Measurements from ENCODE around the gene CACNA1A.

CACNA1A gene

DNA sequence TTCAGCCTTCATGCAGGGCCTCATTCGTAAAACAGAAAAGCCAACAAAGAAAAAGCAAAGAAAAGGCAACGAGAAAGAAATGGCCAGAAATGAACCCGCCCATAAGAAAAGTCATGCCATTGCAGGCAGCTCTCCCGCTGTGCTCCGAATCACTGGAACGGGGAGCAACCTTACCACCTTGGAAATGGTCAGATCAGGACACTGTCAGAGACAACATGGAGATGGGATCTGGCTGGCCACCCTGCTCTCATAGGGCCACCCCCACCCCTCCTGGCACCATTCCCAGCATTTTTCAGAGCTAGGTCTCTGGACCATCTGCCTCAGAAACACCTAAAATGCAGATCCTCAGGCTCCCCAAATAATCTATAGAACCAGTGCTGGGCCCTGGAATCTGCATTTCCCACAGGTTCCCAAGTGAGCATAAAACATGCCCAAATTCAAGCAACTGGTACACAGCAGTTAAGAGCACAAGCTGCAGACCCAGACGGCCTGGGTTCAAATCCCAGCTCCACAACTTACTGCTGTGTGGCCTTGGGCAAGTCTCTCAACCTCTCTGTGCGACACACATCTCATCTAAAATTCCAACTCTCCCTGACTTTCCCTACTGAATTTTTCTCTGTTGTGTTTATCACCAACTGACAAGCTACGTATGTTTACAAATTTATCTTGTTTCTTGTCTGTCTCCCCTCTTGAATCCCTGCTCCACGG lies 204.5 kb downstream of the CACNA1A start:
- no peak for DNase-seq

DNA sequence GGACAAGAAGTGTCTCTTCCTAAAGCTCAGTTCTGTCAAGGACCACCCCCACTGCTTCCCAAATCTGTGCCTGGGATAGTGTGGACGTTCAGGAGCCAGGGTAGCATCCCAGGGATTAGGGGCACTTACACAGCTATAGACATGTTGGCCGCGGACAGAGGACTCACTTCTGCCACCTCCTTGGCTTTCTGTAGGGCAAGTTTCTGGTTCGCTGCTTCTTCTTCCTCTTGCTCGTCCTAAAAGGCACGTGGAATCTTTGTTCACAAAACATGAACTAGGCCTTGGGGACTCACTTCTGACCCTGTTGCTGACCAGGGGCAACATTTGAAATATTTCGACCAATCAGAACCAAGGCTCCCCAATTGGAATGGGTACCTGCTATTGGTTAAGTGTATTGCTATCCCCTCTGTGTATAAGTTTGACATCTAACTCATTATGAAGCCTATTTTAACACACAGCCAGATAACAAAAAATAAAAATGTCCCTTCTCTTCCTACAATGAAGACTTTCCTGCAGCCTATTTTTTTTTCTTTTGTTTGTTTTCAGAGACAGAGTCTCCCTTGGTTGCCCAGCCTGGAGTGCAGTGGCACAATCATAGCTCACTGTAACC lies 205.8 kb downstream of the CACNA1A start:
- DNase-seq = no peak

DNA sequence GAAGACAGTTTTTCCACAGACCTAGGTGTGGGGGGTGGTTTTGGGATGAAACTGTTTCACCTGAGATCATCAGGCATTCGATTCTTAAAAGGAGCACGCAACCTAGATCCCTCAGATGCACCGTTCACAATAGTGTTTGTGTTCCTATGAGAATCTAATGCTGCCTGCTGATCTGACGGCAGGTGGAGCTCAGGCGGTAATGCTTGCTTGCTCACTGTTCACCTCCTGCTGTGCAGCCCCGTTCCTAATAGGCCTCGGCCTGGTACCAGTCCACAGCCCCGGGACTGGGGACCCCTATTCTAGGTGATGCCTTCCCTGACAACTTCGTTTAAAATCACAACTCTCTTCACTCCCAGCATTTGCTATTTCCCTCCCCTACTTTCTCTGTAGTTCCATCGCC lies 206.4 kb downstream of the CACNA1A start:
- DNase-seq = no peak

DNA sequence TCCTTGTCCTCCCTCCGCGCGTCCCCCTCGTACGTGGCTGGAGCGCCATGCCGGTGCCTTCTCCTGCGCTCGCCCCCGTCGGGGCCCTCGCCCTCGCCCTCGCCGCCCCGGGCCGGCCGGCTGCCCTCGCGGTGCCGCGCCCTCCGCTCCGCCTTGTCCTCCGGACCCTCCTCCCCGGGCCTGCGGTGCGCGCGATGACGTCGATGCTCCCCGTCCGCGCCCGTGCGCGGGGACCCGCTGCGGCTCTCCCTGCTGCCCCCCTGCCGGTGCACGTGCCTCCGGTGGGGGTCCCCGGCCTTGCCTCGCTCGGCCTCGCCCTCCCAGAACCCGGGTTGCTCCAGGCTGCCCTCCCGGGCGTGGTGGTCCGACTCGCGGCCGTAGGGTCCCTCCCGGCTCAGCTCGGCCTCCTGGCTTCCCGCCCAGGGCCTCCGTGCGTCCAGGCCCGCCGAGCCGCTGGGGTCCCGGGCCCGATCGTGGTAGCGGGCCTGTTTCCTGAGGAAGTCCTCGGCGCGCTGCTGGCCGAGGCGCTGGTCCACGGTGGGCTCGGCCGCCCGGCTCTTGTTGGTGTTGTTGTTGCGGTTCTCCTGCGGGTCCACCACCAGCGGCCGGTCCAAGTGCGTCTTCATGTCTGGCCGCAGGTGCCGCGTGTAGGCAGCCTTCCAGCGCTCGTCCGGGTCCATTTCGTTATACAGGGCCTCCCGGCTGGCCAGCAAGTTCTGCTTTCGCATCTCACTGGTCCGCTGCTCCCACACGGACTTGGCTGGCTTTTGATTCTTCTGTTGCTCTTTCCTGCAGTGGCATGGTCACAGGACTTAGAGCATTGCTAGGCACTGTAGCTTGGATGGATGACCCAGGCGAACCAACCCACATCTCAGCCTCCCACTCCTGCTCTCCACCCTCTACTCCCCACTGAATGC lies 207.5 kb downstream of the CACNA1A start:
- DNase-seq = no peak

DNA sequence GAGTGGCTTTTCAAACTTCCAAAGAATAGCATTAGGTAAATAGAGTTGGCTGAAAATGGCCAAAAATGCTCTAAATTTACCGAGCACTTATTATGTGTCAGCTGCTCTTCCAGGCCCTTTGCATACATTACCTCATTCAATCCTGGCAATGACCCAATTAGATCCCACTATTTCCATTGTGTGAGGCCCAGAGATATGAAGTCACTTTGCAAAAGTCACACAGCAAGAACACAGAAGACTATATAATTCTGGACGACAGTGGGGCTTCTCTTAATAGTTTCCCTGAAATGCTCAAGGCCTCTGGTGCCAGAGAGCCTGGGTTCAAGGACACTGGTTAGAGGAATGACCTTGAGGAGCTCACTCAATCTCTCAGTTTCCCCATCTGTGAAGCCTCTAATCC lies 209.3 kb downstream of the CACNA1A start:
- DNase-seq = no peak

DNA sequence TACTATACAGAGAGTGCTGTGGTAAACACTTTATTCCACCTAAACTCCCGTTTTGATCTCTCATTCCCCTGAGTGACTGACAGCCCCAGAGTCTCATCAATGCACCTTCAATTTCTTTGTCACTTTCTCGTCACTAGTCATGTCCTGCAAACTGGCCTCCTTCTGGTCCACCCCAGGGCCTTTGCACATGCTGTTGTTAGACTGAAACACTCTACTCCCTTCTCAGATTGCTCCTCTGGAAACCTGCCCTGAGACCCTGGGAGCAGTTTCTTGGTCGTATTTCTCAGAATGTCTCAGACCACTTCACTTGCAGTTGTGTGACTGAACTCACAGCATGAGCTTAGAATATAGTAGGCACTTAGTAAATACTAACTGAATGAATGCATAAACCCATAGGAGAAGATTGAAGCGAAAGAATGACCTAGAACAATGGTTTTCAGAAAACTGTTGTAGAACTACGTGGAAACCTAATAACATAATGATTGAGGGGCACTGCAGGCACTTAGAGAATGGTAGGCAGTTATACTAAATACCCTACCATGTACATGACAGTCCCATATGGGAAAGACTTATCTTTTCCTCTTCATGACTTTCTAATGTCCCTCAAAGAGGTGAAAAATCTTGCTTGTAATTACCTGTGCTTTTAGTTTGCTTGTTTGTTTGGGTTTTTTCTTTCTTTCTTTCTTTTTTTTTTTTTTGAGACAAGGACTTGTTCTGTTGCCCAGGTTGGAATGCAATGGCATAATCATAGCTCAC lies 211.3 kb downstream of the CACNA1A start:
- no peak for DNase-seq

DNA sequence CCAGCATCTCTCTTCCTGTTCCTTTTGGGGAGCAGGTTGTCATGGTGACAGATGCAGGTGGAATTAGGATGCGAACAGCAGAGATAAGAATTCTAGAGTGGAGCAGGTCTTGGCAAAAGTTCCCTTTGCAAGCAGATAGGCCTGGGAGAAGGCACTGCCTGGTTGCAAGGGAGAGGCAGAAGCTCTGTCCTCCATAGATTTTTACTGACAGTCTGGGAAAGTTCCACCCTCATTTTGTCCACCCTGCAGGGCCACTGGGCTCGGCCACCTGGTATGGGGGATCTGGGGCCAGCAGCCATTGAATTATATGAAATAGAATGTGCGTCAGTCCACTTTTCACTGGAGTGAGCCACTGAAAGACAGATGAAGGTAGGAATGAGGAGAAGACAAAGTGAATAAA lies 214.4 kb downstream of the CACNA1A start:
- no peak for DNase-seq

DNA sequence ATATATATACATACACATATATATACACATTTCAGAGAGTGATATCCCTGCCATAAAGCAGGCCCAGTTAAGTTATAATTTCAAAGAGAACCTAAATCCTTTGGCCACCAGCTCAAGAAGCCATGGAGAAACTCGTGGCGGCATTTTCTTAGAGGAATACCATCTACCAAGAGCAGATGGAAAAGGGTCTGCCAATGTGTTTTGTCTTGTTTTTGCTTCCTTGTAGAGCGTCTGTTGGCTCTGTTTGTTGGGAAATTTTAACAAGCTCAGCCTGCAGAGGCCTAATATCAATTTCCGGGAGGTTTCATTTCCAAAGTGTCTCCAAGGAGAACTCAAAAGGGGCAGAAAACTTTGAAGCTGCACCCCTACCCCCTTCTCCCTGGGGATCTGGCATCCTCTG lies 215.5 kb downstream of the CACNA1A start:
- no peak for DNase-seq

DNA sequence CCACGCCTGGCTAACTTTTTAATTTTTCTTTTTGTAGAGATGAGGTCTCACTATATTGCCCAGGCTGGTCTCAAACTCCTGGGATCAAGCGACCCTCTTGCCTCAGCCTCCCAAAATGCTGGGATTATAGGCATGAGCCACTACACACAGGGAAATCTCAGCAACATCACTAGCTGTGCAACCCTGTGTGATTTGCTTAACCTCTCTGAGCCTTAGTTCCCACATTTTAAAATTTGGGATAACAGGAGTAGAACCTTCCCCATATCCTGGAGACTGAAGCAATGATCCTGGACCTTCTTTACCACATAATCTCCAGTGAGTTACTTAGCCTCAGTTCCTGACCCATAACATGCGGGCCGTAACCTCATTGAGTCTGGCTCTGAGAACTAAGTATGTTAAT lies 217.0 kb downstream of the CACNA1A start:
- DNase-seq = no peak

DNA sequence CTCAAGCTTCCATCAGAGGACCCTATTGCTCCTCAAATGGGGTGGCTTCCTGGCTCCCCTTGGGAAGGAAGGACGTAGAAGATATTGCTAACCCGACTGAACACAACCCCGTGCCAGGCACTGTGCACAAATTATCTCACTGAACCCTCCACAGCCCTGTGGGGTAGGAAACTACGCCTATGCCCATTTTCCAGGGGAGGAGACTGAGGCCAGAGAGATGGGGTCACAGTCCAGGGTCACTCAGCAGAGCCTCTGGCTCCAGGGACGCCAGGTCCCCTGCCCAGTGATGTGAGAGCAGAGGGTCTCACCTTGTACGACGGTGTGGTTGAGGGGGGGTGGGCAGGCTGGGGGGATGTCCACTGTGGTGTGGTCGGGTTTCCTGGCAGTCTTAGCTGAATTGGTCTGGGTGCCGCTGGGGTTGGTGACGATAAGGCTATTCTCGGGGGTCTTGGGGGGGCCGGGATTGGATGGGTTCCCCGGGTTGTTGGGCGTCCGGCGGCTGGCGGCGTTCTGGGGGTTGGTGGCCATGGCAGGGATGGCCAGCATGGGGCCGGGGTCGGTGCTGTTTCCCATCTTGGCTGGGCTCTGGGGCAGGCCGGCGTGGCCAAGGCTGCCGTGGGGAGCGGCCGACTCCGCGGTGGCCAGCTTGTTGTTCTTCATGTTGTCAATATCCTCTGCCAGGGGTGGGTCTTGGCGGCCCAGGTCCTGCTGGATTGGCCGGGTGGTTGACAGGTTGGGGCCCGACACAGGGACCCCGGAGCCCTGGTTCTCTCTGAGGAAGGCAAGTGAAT lies 219.9 kb downstream of the CACNA1A start:
- DNase-seq = no peak

DNA sequence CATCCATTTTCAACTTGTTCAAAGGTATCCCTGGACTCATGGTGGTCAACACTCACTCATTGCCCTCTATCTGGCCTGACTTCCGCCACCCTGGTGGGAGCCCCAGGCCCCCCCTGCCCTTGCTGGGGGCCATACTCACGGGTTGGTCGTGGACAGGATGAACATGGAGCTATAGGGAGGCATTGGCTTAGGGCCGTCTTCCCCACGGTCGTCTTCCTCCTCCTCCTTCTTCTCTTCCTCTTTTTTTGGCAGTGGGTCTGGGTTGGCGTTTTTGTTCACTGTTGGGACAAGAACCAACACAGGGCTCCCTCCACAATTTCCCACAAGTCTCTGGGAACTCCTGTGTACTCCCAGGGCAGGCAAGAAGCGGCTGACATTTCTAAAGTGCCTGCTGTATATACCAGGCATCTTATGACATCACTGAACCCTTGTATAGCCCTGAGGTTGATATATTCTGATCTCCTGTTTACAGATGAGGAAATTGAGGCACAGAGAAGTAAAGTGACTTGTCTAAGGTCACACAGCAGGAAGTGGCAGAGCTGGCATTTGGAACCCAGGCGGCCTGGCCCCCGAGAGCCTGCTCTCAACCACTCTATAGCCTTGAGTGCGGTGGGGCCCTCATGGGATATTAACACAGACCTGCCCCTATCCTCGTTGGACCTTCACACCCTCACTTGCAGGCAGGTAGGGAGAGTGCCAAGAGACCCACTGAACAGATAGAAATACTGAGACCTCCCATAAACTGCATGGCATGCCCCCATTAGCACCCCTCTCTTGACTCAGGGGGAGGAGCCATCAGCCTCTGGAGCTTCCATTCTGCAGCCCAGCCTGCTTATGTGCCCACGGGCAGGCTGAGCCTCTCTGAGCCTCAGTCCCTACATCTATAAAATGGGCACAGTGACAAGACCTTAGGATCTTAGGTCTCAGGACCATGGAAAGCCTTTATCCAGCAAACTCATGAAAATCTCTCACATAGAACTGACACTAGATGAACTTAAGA lies 221.1 kb downstream of the CACNA1A start:
- DNase-seq = no peak

DNA sequence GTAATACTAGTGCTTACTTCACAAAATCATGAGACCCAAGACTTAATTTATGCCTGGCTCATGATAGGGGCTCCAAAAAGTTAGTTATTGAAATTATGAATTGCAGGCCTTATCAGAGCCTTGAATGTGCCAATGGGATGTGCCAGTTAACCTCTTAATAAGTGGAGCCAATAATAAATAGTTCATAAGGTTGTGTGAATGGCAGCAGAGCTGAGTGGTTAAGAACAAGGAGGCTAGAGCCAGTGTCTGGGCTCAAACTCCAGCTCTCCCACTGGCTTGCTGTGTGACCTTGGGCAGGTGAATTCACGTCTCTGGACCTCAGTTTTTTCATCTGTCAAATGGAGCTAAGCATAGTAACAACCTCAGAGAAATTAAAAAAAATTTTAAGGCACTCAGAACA lies 222.4 kb downstream of the CACNA1A start:
- DNase-seq = no peak

DNA sequence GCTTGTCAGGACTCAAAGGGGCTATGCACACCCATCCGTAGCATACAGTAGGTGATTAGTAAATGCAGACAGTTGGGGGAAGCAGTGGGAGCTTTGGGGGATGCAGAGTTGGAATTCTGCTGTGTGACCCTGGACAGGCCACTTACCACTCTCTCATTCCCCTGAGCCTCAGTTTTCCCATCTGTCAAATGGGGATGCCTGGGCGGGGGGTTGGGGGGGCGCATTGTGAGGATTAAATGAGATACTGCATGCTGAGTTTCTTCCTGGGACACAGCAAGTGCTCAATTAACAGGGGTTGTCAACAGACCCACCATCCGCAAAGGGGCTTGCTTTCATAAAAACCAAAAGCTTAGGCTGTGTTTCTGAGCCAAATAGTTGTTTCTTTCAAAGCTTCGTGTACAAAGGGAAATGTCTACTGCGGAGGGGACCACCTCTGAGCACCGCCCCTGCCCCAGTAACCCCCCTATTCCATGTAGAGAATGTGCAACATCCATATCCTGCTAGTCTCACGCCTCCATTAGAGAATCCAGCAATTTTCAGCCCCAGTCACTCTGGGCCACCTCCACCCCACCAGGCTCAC lies 223.7 kb downstream of the CACNA1A start:
- no peak for DNase-seq

DNA sequence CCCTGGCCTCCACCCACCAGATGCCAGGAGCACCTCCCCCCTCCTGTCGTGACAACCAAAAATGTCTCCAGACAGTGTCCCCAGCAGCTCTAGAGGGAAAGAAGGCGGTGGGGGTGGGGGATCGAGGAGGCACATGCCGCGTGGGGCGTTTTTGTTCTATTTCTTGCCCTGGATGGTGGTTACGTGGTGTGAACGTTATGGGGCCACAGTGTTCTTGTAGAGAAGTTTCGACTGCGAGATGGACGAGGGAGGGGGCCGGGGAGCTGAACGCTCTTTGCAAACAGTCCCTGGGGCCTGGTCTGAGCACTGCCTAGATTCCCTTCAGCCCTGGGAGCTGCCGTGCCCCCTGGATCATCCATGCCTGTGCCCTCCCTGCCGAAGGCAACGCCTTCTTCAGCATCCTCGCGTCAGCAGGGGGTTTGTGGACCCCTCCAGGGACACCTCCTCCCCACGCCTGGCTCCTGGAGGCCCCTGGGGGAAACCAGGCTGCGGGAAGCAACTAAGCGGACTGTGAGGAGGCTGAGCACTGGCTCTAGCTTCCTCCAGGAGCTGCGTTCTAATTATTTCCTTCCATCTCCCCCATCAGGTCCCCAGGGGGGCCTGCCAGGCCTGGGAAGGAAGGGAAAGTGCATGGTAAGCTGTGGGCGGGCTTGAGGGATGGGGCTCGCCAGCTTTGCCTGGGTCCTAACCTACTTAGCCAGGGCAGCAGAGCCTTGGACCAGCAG lies 224.6 kb downstream of the CACNA1A start:
- no peak for DNase-seq

DNA sequence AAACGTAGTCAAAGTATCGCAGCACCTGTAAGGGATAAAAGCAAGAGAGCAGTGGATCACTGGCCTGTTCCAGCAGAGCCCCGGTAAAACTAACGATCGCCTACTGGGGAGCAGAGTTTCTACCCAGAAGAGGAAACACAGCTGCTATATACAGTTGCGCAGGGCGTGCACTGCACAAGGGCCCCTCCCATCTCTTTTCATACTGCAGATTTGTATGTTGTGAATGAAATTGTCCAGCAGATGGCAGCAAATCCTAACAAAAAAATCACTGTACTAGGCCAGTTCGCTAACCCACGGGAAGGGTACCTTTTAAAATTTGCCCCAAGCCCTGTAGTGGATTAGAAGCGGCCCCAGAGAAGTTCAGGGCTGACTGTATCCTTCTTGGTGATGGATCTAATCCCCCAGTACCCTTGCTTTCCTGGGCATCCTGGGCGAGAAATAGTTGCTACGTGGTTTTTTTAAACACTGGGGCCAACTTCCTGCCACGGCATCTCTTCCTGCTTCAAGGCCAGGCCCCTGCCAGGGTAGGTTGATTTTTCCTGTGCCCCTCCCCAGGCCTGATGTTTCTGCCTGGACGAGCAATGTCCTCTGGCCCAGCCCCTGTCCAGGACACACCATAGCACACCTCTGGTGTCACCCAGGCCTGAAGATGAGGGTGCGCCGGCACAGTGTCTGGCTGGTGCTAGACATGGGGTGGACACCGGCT lies 229.0 kb downstream of the CACNA1A start:
- DNase-seq = peak; percentile 85

DNA sequence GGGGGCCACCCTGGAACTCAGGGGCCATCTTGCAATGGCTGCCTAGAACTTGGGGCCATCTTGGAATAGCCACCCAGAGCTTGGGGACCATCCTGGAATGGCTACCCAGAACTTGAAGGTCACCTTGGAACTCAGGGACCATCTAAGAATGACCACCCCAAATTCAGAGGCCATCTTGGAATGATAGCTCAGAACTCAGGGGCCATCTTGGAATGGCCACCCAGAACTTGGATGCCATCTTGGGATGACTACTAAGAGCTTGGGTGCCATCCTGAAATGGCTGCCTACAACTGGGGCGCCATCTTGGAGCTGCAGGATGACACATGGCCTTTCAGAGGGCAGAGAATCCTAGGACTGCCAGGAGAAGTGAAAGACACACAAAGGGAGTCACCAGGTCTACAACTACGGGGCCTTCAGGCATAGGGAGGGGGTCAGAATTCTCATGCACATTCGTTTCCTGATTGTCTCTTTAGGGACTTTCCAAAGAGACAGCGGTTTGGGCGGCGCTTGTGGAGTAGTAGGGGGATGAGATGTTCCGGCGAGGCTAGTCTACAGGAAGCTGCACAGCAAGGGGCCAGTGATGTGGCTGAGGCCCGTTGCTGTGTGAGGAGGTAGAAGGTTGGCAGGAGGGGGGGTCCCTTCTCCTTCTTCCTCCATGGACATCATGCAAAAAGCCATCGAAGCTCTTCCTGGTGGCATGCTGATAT lies 231.1 kb downstream of the CACNA1A start:
- no peak for DNase-seq

DNA sequence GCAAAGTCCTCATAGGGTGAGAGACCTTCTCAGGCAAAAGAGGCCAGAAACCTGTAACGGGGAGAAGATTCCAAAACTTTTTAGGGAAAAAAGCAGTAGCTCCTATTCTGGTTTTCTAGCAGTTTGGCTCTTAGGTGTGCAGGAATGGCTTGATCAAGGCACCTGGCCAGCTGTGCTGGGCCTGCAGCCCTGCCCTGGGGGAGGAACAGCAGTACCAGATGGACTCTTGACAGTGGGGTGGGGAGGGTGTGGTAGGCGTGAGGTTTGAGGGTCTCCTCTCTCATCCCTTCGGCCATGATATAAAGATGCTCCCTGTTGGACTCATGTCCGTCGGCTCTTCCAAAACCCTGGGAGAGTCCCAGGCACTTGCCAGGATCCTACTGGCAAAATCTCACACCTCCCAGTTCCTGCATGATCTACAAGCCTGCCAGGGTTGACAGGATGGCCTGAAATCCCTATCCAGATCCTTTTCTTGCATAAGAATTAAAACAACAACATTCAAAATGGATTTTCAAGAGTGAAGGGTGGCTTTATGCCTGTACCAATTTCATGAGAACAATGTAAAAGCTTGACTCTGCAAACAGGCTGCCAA lies 235.7 kb downstream of the CACNA1A start:
- no peak for DNase-seq

DNA sequence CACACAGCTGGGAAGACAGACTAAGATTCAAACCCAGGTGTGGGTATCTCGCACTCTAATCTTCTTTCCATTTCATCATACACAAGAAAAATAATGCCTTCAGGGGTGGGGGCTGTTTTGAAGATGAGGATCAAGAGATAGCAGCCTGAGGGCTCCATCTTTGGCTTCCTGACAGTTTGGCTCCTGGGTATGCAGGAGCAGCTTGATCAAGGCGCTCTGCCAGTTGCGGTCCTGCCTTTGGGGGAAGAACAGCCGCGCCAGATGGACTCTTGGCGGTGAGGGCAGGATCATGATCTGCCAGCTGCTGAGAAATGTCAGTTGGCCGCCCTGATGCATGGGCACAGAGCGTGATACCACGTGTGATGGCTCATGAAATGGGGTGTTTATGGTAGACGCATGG lies 236.9 kb downstream of the CACNA1A start:
- no peak for DNase-seq

Measured in suppressor macrophage treated with lipopolysaccharide for 4 hours (primary cell).